Thyroid gland (tissue), 4 donors: ENCODE data around the gene TCF3.

Source experiments
- CTCF ChIP-seq, 6 experiments: fragments of 200-600 bp in 3 of 6; fragments of 450-650 bp in 3 of 6; sonication (generic) in 3 of 6; IDR thresholded peaks; one replicate each; pipeline ENCODE4 v1.5.1; 2016 to 2019; ENCODE audit warnings: antibody characterized with exemption in 6 of 6, mild to moderate bottlenecking in 2 of 6, inconsistent platforms in 1 of 6, moderate library complexity in 1 of 6
- POLR2A ChIP-seq, 2 donors: fragments of 450-650 bp; IDR thresholded peaks; one replicate each; pipeline ENCODE4 v1.6.1; 2017; ENCODE audit warnings: antibody characterized with exemption in 2 of 2, mild to moderate bottlenecking in 2 of 2, moderate library complexity in 1 of 2

- TF ChIP-seq CTCF (IDR thresholded peaks at IDR 0.05) (no peak), POLR2A (IDR thresholded peaks at IDR 0.05) (no peak)
Observed at GRCh38 chr19:1587872-1588271, 64.5 kb downstream of the TCF3 start.
